ENCODE results near the gene PCMTD2. TPM values are rescaled to one million over a fixed set of nuclear protein-coding genes. Genes with fewer than 3 reads are reported as not detected.

Gene PCMTD2
- total RNA-seq, 3 donors from 2014 or later (not counting 1 experiment from before 2014, with no cell fraction given), result 63.8 to 100.0 (median 65.6) TPM

DNA sequence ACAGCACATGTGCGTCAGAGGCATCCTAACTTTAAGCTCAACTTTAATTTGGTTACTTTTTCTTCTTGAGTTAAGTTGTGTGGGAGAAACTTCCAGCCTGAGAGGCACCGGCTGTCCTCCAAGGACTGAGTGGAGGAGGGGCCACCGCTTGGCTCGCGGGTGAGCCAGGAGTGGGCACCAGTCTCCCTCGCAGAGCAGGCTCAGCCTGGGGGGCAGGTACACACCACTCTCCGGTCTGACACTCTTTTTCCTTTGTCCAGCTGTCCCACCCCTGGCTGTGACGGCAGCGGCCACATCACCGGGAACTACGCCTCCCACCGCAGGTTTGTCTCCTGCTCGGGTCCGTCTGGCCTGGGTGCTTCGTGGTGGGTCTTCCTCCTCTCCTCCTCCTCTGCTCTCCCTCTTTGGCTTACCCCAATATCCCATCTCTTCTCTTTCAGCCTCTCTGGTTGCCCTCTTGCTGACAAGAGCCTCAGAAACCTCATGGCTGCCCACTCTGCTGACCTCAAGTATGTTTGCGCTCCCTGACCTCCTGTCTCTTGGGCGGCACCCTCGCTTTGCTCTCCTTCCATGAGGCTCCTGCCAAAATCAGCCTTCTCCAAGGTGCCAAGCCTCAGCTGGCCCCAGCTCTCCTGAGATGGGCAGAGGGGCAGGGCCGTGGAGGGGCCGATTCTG is 32.6 kb upstream of the PCMTD2 start:
- H3K4me1 ChIP-seq (ENCODE audit: control insufficient read depth, insufficient read depth, low read length), result peaks cover 21% of the 10 kb centered on the region
- TF ChIP-seq, protein P1, sequence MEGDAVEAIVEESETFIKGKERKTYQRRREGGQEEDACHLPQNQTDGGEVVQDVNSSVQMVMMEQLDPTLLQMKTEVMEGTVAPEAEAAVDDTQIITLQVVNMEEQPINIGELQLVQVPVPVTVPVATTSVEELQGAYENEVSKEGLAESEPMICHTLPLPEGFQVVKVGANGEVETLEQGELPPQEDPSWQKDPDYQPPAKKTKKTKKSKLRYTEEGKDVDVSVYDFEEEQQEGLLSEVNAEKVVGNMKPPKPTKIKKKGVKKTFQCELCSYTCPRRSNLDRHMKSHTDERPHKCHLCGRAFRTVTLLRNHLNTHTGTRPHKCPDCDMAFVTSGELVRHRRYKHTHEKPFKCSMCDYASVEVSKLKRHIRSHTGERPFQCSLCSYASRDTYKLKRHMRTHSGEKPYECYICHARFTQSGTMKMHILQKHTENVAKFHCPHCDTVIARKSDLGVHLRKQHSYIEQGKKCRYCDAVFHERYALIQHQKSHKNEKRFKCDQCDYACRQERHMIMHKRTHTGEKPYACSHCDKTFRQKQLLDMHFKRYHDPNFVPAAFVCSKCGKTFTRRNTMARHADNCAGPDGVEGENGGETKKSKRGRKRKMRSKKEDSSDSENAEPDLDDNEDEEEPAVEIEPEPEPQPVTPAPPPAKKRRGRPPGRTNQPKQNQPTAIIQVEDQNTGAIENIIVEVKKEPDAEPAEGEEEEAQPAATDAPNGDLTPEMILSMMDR (IDR thresholded peaks at IDR 0.05), result no peak
- Mint-ChIP-seq H3K27ac (no peak overlapping the region), H3K4me3 (no peak overlapping the region), H3K27me3 (ENCODE audit: low read depth in 2 of 2) (no peaks in the 10 kb centered on the region), H3K36me3 (no peaks in the 10 kb centered on the region), H3K4me1 (peaks cover 0 to 7% of the 10 kb centered on the region in 2 donors), H3K9me3 (no peaks in the 10 kb centered on the region)
- H3K27ac ChIP-seq (ENCODE audit: low read length), result no peak overlapping the region
- intact Hi-C loops (cut with micrococcal nuclease), result no loop called here
- WGBS (ENCODE audit: insufficient coverage), result 91% methylated on average over 20 of the region's 20 CpGs
- H3K9me3 ChIP-seq (ENCODE audit: control insufficient read depth, insufficient read depth, low read length), result no peaks in the 10 kb centered on the region
- no peak overlapping the region for H3K4me3 ChIP-seq (ENCODE audit: low read length)
- no peaks in the 10 kb centered on the region for H3K27me3 ChIP-seq (ENCODE audit: control insufficient read depth, insufficient read depth, low read length)
- DNase-seq (no peak), ATAC-seq (no peak)
- no peaks in the 10 kb centered on the region for H3K36me3 ChIP-seq (ENCODE audit: control insufficient read depth, insufficient read depth, low read length)

- TF ChIP-seq, protein P1 (IDR thresholded peaks at IDR 0.05), result no peak
- Mint-ChIP-seq H3K4me3 (no peak overlapping the region), H3K27ac (no peak overlapping the region), H3K9me3 (no peaks in the 10 kb centered on the region), H3K4me1 (peaks cover 0 to 7% of the 10 kb centered on the region in 2 donors), H3K36me3 (no peaks in the 10 kb centered on the region), H3K27me3 (ENCODE audit: low read depth in 2 of 2) (no peaks in the 10 kb centered on the region)
- H3K4me3 ChIP-seq (ENCODE audit: low read length), result no peak overlapping the region
- DNase-seq (no peak), ATAC-seq (no peak)
- 86% methylated on average over 13 of the region's 13 CpGs for WGBS (ENCODE audit: insufficient coverage)
- H3K36me3 ChIP-seq (ENCODE audit: control insufficient read depth, insufficient read depth, low read length), result no peaks in the 10 kb centered on the region
- intact Hi-C loops (cut with micrococcal nuclease), result no loop called here
- no peaks in the 10 kb centered on the region for H3K27me3 ChIP-seq (ENCODE audit: control insufficient read depth, insufficient read depth, low read length)
- H3K27ac ChIP-seq (ENCODE audit: low read length), result no peak overlapping the region
- H3K9me3 ChIP-seq (ENCODE audit: control insufficient read depth, insufficient read depth, low read length), result no peaks in the 10 kb centered on the region
- H3K4me1 ChIP-seq (ENCODE audit: control insufficient read depth, insufficient read depth, low read length), result peaks cover 26% of the 10 kb centered on the region
These were observed 32.0 kb upstream of the PCMTD2 start for GRCh38 chr20:64223526-64224067.

GRCh38 chr20:64224351-64225170 is 31.0 kb upstream of the PCMTD2 start:
- DNase-seq, result no peak
- no peak overlapping the region for H3K4me3 Mint-ChIP-seq
- TF ChIP-seq, protein P1 (IDR thresholded peaks at IDR 0.05), result no peak
- no peaks in the 10 kb centered on the region for H3K9me3 Mint-ChIP-seq
- WGBS (ENCODE audit: insufficient coverage), result 84% methylated on average over 9 of the region's 10 CpGs
- Histone ChIP-seq H3K27me3 (ENCODE audit: control insufficient read depth, insufficient read depth, low read length) (no peaks in the 10 kb centered on the region), H3K4me1 (ENCODE audit: control insufficient read depth, insufficient read depth, low read length) (peaks cover 20% of the 10 kb centered on the region), H3K36me3 (ENCODE audit: control insufficient read depth, insufficient read depth, low read length) (no peaks in the 10 kb centered on the region), H3K4me3 (ENCODE audit: low read length) (no peak overlapping the region), H3K27ac (ENCODE audit: low read length) (no peak overlapping the region), H3K9me3 (ENCODE audit: control insufficient read depth, insufficient read depth, low read length) (no peaks in the 10 kb centered on the region)
- H3K4me1 Mint-ChIP-seq, result peaks cover 0 to under 1% of the 10 kb centered on the region in 2 donors
- no peak overlapping the region for H3K27ac Mint-ChIP-seq
- H3K36me3 Mint-ChIP-seq, result no peaks in the 10 kb centered on the region
- no peak for ATAC-seq
- H3K27me3 Mint-ChIP-seq (ENCODE audit: low read depth in 2 of 2), result no peaks in the 10 kb centered on the region
- intact Hi-C loops (cut with micrococcal nuclease), result no loop called here
